OCI-LY1 (cell line): ENCODE data around the gene CCR4.
"Not testable (repeated sequence)": the region's sequence is repeated elsewhere in the genome, so short reads cannot be mapped to it uniquely, and the experiment has no call there.

Experiments used
- H2AFZ ChIP-seq: fragments of 200-600 bp; sonication (generic), shearing (Covaris generic); 2 replicates; pipeline ENCODE4 v1.6.0; 2014; ENCODE audit warnings: antibody characterized with exemption, mild to moderate bottlenecking, low read length
- H3F3A ChIP-seq: fragments of 200-600 bp; sonication (generic), shearing (Covaris generic); 2 replicates; pipeline ENCODE4 v1.6.0; 2014; ENCODE audit warnings: mild to moderate bottlenecking, antibody characterized with exemption, low read length, moderate library complexity; ENCODE audit not compliant: insufficient read depth
- H3K27ac ChIP-seq: fragments of 200-600 bp; sonication (generic); 2 replicates; pipeline ENCODE4 v1.5.1; 2014; ENCODE audit warnings: low read length, mixed run types, mild to moderate bottlenecking, low read depth; ENCODE audit not compliant: poor library complexity, severe bottlenecking
- H3K27me3 ChIP-seq: fragments of 200-600 bp; sonication (generic); 2 replicates; pipeline ENCODE4 v1.6.0; 2014; ENCODE audit warnings: antibody characterized with exemption, mild to moderate bottlenecking, low read length, moderate library complexity; ENCODE audit not compliant: insufficient read depth
- H3K36me3 ChIP-seq: fragments of 200-600 bp; sonication (generic); 2 replicates; pipeline ENCODE4 v1.6.1; 2014; ENCODE audit warnings: mild to moderate bottlenecking, antibody characterized with exemption, low read length, moderate library complexity, mixed read lengths; ENCODE audit not compliant: insufficient read depth
- H3K4me1 ChIP-seq: fragments of 200-600 bp; sonication (generic); 2 replicates; pipeline ENCODE4 v1.5.1; 2014; ENCODE audit warnings: mild to moderate bottlenecking, low read length, moderate library complexity; ENCODE audit not compliant: insufficient read depth, severe bottlenecking
- H3K4me2 ChIP-seq: fragments of 200-600 bp; sonication (generic), shearing (Covaris generic); 2 replicates; pipeline ENCODE4 v1.6.1; 2014; ENCODE audit warnings: low read length
- H3K4me3 ChIP-seq: fragments of 200-600 bp; sonication (generic); 2 replicates; pipeline ENCODE4 v1.5.1; 2014; ENCODE audit warnings: low read length, low read depth, mild to moderate bottlenecking, mixed read lengths; ENCODE audit not compliant: poor library complexity, severe bottlenecking
- H3K79me2 ChIP-seq: fragments of 200-600 bp; shearing (Covaris generic); 2 replicates; pipeline ENCODE4 v1.6.1; 2016; ENCODE audit warnings: mixed run types, low read length, mixed read lengths; ENCODE audit not compliant: insufficient read depth
- H3K9ac ChIP-seq: fragments of 200-600 bp; sonication (generic), shearing (Covaris generic); 2 replicates; pipeline ENCODE4 v1.6.1; 2014; ENCODE audit warnings: mild to moderate bottlenecking, low read length, mixed read lengths
- H3K9me2 ChIP-seq: fragments of 200-600 bp; sonication (generic), shearing (Covaris generic); 2 replicates; pipeline ENCODE4 v1.6.1; 2014; ENCODE audit warnings: low read depth, mild to moderate bottlenecking, low read length, mixed read lengths
- H3K9me3 ChIP-seq: fragments of 200-600 bp; shearing (Covaris generic); 2 replicates; pipeline ENCODE4 v1.6.1; 2014; ENCODE audit warnings: low read length, mixed read lengths
- H4K20me1 ChIP-seq: fragments of 200-600 bp; sonication (generic), shearing (Covaris generic); 2 replicates; pipeline ENCODE4 v1.6.0; 2016; ENCODE audit warnings: mild to moderate bottlenecking, low read length; ENCODE audit not compliant: insufficient read depth
- EZH2 ChIP-seq: fragments of 200-600 bp; sonication (generic), shearing (Covaris generic); IDR thresholded peaks from 2 replicates; pipeline ENCODE4 v1.8.0; 2017; ENCODE audit warnings: borderline replicate concordance, mixed run types, mild to moderate bottlenecking, antibody characterized with exemption, low read length, moderate library complexity, mixed read lengths
- TF ChIP-seq, protein P1 (sequence below): fragments of 200-600 bp; sonication (generic), shearing (Covaris generic); IDR thresholded peaks from 2 replicates; pipeline ENCODE4 v1.5.1; 2017; ENCODE audit warnings: mild to moderate bottlenecking, antibody characterized with exemption, low read length, moderate library complexity, mixed read lengths

CCR4 gene

DNA sequence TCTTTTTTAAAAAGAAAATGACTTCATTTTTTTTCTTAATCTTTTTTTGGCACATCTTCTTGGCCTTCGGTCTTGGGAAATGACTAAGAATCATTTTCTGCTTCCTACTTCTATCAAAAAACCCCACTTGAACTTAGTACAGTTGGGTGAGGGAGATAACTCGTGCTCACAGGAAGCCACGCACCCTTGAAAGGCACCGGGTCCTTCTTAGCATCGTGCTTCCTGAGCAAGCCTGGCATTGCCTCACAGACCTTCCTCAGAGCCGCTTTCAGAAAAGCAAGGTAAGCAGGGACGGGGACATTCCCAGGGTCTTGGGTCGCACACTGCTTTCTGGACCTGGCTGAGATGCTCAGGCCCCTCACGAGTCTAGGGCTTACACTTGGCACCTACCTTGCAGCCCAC is at the start of gene CCR4:
CCR4 (plus strand) TSS at position 235 of the 402 bp plus-strand sequence. CDS start 1,779 bp downstream, outside the sequence.
- TF ChIP-seq EZH2: no peak
- TF ChIP-seq, protein P1, sequence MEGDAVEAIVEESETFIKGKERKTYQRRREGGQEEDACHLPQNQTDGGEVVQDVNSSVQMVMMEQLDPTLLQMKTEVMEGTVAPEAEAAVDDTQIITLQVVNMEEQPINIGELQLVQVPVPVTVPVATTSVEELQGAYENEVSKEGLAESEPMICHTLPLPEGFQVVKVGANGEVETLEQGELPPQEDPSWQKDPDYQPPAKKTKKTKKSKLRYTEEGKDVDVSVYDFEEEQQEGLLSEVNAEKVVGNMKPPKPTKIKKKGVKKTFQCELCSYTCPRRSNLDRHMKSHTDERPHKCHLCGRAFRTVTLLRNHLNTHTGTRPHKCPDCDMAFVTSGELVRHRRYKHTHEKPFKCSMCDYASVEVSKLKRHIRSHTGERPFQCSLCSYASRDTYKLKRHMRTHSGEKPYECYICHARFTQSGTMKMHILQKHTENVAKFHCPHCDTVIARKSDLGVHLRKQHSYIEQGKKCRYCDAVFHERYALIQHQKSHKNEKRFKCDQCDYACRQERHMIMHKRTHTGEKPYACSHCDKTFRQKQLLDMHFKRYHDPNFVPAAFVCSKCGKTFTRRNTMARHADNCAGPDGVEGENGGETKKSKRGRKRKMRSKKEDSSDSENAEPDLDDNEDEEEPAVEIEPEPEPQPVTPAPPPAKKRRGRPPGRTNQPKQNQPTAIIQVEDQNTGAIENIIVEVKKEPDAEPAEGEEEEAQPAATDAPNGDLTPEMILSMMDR: no peak
- Histone ChIP-seq H3K9me3 (no peaks in the 10 kb centered on the region), H3K27ac (no peak within 1 kb of the TSS), H3K4me2 (no peak within 1 kb of the TSS), H3K79me2 (no peaks in the 10 kb centered on the region), H3K36me3 (no peaks in the 10 kb centered on the region), H3K4me1 (peaks cover 5% of the 10 kb centered on the region), H3K9me2 (no peaks in the 10 kb centered on the region), H4K20me1 (no peaks in the 10 kb centered on the region), H3F3A (no peaks in the 10 kb centered on the region), H3K4me3 (no peak within 1 kb of the TSS), H3K9ac (no peak within 1 kb of the TSS), H3K27me3 (no peaks in the 10 kb centered on the region), H2AFZ (no peak within 1 kb of the TSS)

DNA sequence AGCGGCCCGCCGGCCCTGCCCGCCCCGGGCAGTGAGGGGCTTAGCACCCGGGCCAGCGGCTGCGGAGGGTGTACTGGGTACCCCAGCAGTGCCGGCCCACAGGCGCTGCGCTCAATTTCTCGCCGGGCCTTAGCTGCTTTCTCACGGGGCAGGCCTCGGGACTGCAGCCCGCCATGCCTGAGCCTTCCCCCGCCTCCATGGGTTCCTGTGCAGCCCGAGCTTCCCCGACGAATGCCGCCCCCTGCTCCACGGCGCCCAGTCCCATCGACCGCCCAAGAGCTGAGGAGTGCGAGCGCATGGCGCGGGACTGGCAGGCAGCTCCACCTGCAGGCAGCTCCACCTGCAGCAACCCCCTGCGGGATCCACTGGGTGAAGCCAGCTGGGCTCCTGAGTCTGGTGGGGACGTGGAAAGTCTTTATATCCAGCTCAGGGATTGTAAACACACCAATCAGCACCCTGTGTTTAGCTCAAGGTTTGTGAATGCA is 48.5 kb upstream of the CCR4 start:
- not testable (repeated sequence) for H3K36me3 ChIP-seq, H3K9me3 ChIP-seq, H2AFZ ChIP-seq, H3F3A ChIP-seq, H3K9me2 ChIP-seq, H4K20me1 ChIP-seq, H3K4me1 ChIP-seq, H3K27me3 ChIP-seq, H3K27ac ChIP-seq, H3K9ac ChIP-seq, H3K79me2 ChIP-seq
- peak overlapping the region; percentile 31 for H3K4me3 ChIP-seq
- TF ChIP-seq, protein P1: peak; percentile 20; the same call in 1 of the 2 replicates
- peak overlapping the region; percentile 31; the same call in 1 of the 2 replicates for H3K4me2 ChIP-seq

DNA sequence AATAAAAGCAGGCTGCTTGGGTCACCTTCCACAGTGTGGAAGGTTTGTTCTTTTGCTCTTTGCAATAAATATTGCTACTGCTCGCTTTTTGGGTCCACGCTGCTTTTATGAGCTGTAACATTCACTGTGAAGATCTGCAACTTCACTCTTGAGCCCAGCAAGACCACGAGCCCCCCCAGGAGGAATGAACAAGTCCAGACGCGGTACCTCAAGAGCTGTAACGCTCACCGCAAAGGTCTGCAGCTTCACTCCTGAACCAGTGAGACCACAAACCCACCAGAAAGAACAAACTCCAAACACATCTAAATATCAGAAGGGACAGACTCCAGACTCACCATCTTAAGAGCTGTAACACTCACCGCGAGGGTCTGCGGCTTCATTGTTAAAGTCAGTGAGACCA is 47.5 kb upstream of the CCR4 start:
- Histone ChIP-seq H3K9ac (no peak overlapping the region), H3K4me3 (no peak overlapping the region), H3K79me2 (no peaks in the 10 kb centered on the region), H3F3A (no peaks in the 10 kb centered on the region), H3K27me3 (peaks cover 3% of the 10 kb centered on the region; the same call in 1 of the 2 replicates), H3K4me2 (no peak overlapping the region), H4K20me1 (no peaks in the 10 kb centered on the region), H3K9me2 (no peaks in the 10 kb centered on the region), H3K4me1 (no peaks in the 10 kb centered on the region), H3K9me3 (no peaks in the 10 kb centered on the region), H2AFZ (no peak overlapping the region), H3K36me3 (no peaks in the 10 kb centered on the region), H3K27ac (no peak overlapping the region)
- TF ChIP-seq, protein P1: no peak
- no peak for TF ChIP-seq EZH2
